Activated T-cell treated with anti-CD3 and anti-CD28 coated beads, Interleukin-2, amount 50 U/mL, for 1 hour (primary cell): ENCODE results near the gene PPM1B.
A peak's percentile ranks its signal among the peaks of the same experiment; 100 is the strongest.
"Not testable (repeated sequence)": the region's sequence is repeated elsewhere in the genome, so short reads cannot be mapped to it uniquely, and the experiment has no call there.

Experiments
- DNase-seq: peaks from one replicate; pipeline ENCODE4 v3.0.0-alpha.2; 2020

The PPM1B gene

DNA sequence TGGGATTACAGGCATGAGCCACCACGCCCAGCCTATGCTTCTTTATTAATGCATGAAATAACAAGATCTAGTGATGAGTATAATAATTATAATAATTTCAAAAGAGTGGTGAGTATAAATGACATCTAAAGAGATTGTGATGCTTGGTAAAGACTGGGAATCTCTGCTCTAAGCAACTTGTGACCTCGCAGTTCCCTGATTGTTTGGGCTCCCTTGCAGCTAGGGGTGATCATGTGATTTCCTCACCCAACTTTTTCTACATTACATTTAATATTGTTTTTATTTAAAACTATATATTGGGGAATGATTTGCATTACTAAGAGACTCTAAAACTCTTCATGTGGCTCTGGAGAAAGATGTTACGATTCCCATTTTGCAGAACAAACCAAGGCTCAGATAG, 4.1 kb upstream of the PPM1B start:
- no peak for DNase-seq

GRCh38 chr2:44166096-44166495, 2.6 kb upstream of the PPM1B start:
- no peak for DNase-seq

DNA sequence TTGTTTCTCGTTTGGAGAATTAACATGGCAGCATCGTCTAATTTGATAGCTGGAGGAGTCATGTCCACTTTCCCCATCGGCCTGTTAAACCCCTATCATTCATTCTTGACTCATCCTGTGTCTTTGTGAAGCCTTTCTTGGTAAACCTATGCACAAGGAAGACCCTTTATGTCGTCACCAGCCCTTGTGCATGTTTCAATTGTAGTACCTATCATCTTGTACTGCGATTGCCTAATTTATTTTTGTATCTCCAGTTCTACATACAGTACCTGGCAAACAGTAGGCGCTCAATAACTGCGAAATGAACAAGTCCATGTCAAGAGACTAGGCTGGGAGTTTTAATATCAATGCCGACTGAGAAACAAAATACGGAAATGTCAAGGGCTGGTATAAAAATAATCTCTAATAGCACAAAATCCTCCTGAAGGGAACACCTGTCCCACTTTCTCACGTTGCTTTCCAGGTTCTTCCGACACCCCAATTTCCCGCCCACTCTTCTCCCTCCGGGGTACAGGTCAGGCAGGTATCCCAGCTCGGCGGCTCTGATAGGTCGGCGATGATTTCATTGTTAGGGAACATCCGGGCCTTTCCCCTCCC, 1.3 kb upstream of the PPM1B start:
- no peak for DNase-seq

GRCh38 chr2:44167908-44168680, 581 bp upstream of the PPM1B start:
- peak; percentile 90 for DNase-seq

- DNase-seq: no peak
Observed at GRCh38 chr2:44169155-44169898, 652 bp downstream of the PPM1B start.

- no peak for DNase-seq
Observed at GRCh38 chr2:44170311-44170717, 1.6 kb downstream of the PPM1B start.

- no peak for DNase-seq
Observed at GRCh38 chr2:44171018-44171417, 2.3 kb downstream of the PPM1B start.

- not testable (repeated sequence) for DNase-seq
Observed at GRCh38 chr2:44171442-44171841, 2.8 kb downstream of the PPM1B start.

GRCh38 chr2:44172576-44172975, 3.9 kb downstream of the PPM1B start:
- no peak for DNase-seq

- no peak for DNase-seq
Observed at GRCh38 chr2:44178950-44179349, 10.3 kb downstream of the PPM1B start.

DNA sequence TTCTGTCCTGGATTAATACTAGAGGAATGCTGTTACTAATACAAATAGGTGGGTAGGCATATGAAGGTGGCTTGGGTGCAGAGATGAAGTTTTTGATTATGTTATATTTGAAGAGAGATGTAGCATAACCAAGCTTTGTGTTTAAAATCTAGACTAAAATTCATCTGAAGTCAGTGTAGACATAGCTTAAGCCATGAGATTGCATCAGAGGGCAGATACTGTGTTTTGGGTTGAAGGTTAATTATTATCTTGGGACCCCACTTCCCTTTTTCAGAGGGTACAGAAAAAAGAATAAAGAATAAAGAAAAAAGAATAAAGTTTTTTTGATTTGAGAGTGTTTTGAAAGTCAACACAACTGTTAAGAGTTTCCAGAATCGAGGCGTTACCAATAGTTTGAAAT, 13.0 kb downstream of the PPM1B start:
- no peak for DNase-seq

DNA sequence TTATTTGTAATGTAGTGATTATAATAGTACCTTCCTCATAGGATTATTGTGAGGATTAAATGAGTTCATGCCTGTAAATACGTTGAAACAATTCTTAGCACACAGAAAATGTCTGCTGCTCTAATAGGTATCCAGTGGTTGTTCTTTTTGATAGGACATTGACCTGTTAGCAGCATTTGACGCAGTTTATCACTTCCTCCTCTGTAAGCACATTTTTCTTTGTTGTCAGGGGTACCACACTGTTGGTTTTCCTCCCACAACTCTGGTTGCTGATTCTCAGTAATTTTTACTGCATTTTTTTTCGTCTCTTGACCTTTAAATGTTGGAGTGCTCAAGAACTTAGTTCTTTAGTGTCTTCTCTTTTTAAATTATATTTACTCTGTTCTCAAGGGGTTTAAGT, 15.4 kb downstream of the PPM1B start:
- DNase-seq: no peak

GRCh38 chr2:44186810-44187209, 18.1 kb downstream of the PPM1B start:
- DNase-seq: no peak

GRCh38 chr2:44187251-44187650, 18.6 kb downstream of the PPM1B start:
- DNase-seq: no peak

GRCh38 chr2:44188696-44189095, 20.0 kb downstream of the PPM1B start:
- no peak for DNase-seq

GRCh38 chr2:44189104-44189503, 20.4 kb downstream of the PPM1B start:
- DNase-seq: no peak

GRCh38 chr2:44190526-44190925, 21.9 kb downstream of the PPM1B start:
- DNase-seq: no peak

GRCh38 chr2:44191739-44192138, 23.1 kb downstream of the PPM1B start:
- DNase-seq: no peak

DNA sequence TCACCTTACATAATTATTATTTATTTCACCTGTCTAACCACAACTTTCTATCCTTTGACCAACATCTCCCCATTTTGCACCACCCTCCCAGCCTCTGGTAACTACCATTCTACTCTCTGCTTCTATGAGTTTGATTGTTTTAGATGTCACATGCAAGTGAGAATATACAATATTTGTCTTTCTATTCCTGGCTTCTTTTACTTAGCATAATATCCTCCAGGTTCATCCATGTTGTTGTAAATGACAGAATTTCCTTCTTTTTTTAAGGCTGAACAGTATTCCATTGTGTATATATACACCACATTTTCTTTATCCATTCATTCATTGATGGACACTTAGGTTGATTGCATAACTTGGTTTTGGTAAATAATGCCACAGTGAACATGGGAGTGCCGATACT, 24.0 kb downstream of the PPM1B start:
- DNase-seq: no peak

DNA sequence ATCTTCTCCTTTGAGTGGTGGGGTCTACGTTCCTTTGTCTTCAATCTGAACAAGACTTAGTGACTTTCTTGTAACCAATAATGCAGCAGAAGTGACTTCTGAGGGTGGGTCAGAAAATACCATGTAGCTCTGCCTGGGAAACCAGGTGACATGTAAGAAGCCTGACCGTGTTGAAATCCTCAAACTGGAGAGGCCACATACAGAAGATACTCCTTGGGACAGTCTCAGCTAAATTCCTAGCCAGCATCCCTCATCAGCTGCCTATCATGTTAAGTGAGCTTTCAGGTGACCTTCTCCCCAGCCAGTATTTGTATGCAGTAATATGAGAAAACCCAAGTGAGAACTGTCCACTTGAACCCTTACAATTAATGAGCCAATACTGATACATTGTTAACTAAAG, 27.0 kb downstream of the PPM1B start:
- no peak for DNase-seq

DNA sequence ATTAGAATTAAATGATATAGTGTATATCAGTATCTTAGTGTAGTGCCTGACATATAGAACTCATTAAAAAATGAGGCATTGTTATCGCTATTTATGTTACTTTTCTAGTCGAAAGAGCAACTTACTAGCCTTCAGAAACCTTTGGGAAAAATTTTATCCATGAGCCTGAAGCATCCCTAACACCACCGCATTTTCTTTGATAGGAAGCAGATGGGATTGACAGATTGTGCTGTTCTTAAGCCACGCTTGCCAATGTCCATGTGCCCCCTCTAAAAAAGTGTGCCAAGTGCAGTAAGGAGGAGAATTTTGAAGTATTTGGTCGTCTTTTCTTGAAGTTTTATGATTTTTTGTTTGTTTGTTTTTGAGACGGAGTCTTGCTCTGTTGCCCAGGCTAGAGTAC, 29.1 kb downstream of the PPM1B start:
- DNase-seq: no peak

GRCh38 chr2:44200011-44200410, 31.3 kb downstream of the PPM1B start:
- no peak for DNase-seq

- no peak for DNase-seq
Observed at GRCh38 chr2:44200759-44201158, 32.1 kb downstream of the PPM1B start.

- DNase-seq: no peak
Observed at GRCh38 chr2:44201648-44202165, 33.0 kb downstream of the PPM1B start.
